ENCODE data around the gene LDLRAD4.

LDLRAD4 gene

DNA sequence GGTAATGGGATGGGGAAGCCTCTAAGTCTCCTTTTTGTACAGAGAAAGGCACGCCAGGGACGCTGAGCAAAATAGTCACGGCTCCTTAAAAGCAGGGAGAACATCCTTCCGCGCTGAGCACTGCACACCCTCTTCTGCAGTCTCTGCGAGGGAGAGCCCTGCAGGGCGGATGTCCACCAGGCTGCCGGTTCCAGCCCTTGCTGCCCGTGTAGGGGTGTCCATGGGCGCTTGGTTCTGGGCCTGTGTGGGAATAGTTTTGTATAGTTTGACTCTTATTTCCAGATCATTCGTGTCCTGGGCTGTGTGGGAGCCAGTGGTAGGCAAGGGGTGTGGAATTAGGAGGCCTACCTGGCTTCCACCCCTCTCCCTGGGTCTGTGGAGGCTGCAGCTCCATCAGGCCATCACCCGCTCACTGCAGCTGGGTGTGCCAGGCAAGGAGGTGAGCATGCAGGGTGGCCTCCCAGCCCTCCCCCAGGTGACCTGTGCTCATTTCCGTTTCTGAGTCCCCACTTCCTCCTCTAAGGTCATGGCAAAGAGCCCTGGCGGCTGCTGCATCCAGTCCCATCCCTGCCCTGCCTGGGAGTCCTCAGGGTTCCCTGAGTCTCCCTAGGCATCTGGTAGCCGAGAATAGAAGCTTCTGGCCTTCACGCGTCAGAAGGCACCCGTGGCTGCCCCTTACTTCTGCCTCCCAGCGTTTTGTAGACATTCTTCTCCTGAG, 202.6 kb downstream of the LDLRAD4 start:
- no peak overlapping the region for H3K4me3 Mint-ChIP-seq
- H3K4me1 Mint-ChIP-seq: peaks cover 50% of the 10 kb centered on the region
- CTCF ChIA-PET: interaction anchor here (0.6 kb wide), 1 partner anchor 160 kb away, joined by 3 read pairs; no protein-coding TSS in a partner anchor

DNA sequence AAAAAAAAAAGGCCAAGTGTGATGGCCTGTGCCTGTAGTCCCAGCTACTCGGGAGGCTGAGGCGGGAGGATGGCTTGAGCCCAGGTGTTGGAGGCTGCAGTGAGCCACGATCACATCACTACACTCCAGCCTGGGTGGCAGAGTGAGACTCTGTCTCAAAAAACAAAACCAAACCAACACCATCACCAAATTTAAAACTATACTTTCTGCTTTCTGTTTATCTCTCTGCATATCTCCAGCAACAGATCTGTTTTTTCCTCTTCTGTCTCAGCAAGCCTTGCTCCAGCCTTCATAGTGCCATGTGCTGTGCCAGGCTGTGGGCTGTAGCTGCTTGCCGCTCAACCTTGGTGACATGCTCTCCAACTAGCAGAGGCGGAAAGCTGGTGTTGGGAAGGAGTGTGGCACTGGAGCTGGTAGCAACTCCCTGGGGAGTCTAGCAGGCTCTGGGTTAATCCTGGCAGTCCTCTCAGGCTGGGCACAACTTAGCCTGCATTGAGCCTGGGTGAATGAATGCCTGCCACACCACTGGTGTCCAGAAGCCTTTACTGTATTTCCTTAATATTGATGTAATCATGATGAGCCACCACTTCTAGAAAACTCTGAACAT, 204.1 kb downstream of the LDLRAD4 start:
- CTCF ChIA-PET: no interaction called here
- Mint-ChIP-seq H3K36me3 (peaks cover 2% of the 10 kb centered on the region), H3K27ac (no peak overlapping the region), H3K27me3 (no peaks in the 10 kb centered on the region), H3K4me1 (peaks cover 48% of the 10 kb centered on the region), H3K9me3 (no peaks in the 10 kb centered on the region), H3K4me3 (no peak overlapping the region)
- DNase-seq: no peak

More for the DNA sequence above, 202.6 kb downstream of the LDLRAD4 start:
- H3K27ac Mint-ChIP-seq: no peak overlapping the region
- no peaks in the 10 kb centered on the region for H3K27me3 Mint-ChIP-seq
- H3K36me3 Mint-ChIP-seq: peaks cover 2% of the 10 kb centered on the region
- DNase-seq: no peak
- H3K9me3 Mint-ChIP-seq: no peaks in the 10 kb centered on the region

DNA sequence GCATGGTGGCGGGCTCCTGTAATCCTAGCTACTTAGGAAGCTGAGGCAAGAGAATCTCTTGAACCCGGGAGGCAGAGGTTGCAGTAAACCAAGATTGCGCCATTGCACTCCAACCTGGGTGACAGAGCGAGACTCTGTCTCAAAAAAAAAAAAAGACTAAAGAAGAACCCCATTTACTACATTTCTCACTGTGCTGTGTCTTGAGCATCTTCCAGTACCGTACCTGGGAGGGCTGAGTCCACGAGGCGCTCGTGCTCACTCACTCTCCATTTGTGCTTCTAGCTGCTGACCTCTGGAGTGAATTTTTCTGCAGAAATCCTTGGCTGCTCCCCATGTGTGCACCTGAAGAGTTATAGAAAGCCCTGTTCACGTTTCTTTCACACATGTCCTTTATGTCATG, 204.8 kb downstream of the LDLRAD4 start:
- CTCF ChIA-PET: no interaction called here
- no peak overlapping the region for H3K4me3 Mint-ChIP-seq
- peaks cover 49% of the 10 kb centered on the region for H3K4me1 Mint-ChIP-seq
- H3K36me3 Mint-ChIP-seq: peaks cover 2% of the 10 kb centered on the region
- H3K27ac Mint-ChIP-seq: peak overlapping the region; percentile 60
- H3K9me3 Mint-ChIP-seq: no peaks in the 10 kb centered on the region
- DNase-seq: no peak
- H3K27me3 Mint-ChIP-seq: no peaks in the 10 kb centered on the region

DNA sequence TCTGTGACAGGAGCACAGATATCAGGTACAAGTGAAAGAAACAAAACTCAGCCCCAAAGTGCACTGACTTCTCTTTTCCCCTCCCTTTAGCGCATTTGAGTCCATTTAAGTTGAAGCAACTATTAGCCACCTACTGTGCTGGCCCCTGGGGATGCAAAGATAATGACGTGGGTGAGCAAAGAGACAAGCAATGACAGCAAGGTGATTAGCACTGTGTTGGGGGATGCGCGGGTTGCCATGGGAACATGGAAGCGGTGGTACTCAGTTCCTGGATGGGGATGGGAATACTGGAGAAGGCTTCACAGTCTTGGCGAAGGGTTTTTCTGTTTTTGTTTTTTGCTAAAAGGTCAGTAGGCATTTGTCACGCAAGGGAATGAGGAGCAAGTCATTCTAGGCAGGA, 205.8 kb downstream of the LDLRAD4 start:
- Mint-ChIP-seq H3K4me1 (peaks cover 52% of the 10 kb centered on the region), H3K9me3 (no peaks in the 10 kb centered on the region), H3K4me3 (no peak overlapping the region), H3K36me3 (peaks cover 2% of the 10 kb centered on the region), H3K27me3 (no peaks in the 10 kb centered on the region), H3K27ac (no peak overlapping the region)
- no peak for DNase-seq
- CTCF ChIA-PET: no interaction called here

DNA sequence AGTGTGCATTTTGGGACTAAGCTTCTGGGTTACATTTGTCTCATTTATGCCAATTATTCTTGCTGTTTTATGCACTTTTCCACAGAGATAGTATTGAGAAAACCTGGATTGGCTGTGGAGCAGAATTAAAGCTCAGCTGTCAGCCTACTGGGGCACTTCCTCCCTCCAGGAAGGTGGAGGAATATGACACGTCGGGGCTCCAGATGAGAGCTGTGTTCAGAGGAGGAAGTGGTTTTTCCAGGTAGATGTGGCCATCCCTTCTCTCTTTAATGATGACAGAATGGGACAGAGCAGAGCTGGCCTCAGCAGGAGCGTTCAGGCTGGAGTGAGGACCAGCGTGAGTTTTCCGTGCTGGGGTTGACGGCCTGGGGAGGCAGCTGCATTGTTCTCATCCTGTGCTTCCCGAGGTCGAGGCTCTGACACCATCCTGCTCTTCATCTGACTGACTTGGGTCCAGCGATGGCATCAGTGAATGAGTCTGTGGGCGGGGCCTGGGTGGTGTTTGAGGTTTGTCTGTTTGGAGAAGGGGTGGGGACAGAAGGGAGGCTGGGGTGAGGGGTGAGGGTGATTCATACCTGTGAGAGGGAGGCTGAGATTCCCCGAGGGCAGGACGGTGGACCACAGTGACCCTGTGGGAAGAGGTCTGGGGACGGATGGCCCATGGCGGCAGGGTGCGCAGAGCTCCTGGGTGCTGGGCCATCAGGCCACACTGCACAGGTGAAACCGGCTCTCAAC, 207.0 kb downstream of the LDLRAD4 start:
- peaks cover 52% of the 10 kb centered on the region for H3K4me1 Mint-ChIP-seq
- no peaks in the 10 kb centered on the region for H3K27me3 Mint-ChIP-seq
- DNase-seq: peak; percentile 45
- H3K9me3 Mint-ChIP-seq: no peaks in the 10 kb centered on the region
- no peak overlapping the region for H3K27ac Mint-ChIP-seq
- peaks cover 2% of the 10 kb centered on the region for H3K36me3 Mint-ChIP-seq
- H3K4me3 Mint-ChIP-seq: no peak overlapping the region
- CTCF ChIA-PET: interaction anchor here (1.5 kb wide), 1 partner anchor 13 kb away, joined by 5 read pairs; no protein-coding TSS in a partner anchor

DNA sequence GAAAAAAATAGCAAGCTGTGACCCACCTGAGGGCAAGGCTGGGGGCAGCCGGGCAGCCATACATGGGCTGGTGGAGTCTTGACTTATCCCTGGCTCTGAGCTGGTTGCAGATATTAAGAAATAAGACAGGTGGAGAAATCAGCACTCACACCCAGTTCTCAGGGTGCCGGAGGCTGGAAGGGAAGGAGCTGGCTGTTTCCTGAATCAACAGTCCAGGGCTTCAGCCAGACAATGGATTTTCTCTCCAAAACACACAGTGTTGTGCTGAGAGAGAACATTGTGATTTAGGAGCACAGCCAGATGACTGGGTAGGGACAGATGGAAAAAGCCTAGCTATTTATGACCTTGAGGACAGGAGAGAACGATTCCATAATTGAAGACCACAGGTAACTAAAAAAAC, 208.8 kb downstream of the LDLRAD4 start:
- Mint-ChIP-seq H3K4me1 (peaks cover 44% of the 10 kb centered on the region), H3K9me3 (no peaks in the 10 kb centered on the region), H3K27ac (no peak overlapping the region), H3K36me3 (peaks cover 2% of the 10 kb centered on the region), H3K4me3 (no peak overlapping the region), H3K27me3 (no peaks in the 10 kb centered on the region)
- DNase-seq: no peak
- CTCF ChIA-PET: no interaction called here

DNA sequence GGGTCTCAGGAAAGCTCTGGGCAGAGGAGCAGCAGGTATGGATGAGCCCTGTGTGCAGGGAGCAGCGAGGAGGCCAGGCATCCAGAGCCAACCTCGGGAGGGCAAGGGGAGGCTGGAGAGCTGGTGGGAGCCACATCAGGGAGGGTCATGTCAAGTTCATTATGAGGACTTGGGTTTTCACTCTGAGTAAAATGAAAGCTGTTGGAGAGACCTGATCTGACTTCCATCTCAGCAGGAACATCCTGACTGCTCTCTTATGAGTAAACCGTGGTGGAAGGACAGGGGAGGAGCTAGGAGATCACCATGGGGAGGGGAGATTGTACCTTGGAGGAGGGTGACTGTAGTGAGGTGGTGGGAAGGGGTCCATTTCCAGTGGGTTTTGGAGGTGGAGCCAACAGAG, 209.8 kb downstream of the LDLRAD4 start:
- DNase-seq: no peak
- Mint-ChIP-seq H3K27me3 (no peaks in the 10 kb centered on the region), H3K4me3 (no peak overlapping the region), H3K4me1 (peaks cover 40% of the 10 kb centered on the region), H3K9me3 (no peaks in the 10 kb centered on the region), H3K36me3 (peaks cover 2% of the 10 kb centered on the region), H3K27ac (no peak overlapping the region)
- CTCF ChIA-PET: interaction anchor here (1.3 kb wide), 1 partner anchor 212 kb away, joined by 3 read pairs; no protein-coding TSS in a partner anchor

DNA sequence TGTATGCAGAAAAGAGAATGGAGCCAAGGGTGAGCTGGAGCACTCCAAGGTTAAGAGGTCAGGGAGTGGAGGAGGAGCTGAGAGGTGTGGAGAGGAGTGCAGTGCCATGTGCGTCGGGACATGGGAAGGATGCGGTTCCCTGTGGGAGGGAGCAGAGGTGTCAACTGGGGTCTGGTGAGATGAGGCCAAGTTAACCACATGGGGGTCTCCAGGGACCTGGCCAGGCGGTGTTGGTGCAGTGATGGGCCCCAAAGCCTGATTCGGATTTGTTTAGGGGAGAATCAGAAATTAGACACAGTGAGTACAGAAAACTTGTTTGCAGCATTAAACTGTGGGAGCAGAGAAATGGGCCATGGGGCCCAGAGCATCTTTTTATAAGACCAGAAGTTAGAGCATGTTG, 210.5 kb downstream of the LDLRAD4 start:
- DNase-seq: no peak
- Mint-ChIP-seq H3K4me1 (peaks cover 41% of the 10 kb centered on the region), H3K9me3 (no peaks in the 10 kb centered on the region), H3K27me3 (no peaks in the 10 kb centered on the region), H3K4me3 (no peak overlapping the region), H3K36me3 (no peaks in the 10 kb centered on the region), H3K27ac (no peak overlapping the region)
- CTCF ChIA-PET: interaction anchor here (1.3 kb wide), 1 partner anchor 213 kb away, joined by 3 read pairs; no protein-coding TSS in a partner anchor

DNA sequence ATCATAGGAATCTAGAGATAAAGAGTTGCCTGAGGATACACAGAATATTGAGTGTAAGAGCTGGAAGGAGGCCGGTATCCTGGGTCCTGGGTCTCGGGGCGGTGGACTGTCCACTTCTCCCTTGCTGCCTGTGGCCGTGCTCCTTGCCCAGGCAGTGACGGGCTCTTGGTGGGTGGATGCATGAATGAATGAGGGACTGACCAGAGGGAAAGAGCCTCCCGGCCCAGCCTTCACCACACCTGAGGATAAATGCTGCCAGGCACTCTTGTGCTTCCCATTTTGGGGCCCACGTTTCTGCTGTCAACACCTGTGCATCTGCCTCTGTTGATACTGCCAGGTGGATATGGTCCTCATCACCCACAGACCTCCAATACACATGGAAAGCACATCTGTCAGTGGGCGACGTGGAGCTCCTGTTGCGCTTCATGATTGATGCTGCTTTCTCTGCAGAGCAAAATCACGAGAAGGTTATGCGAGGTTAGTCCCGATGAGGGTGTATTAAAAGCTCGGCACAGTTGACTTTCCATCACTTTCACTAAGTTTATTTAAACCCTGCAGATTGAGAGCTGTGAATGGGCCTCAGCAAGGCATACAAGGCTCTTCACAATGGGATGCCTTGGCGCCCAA, 211.4 kb downstream of the LDLRAD4 start:
- Mint-ChIP-seq H3K27me3 (no peaks in the 10 kb centered on the region), H3K27ac (no peak overlapping the region), H3K36me3 (no peaks in the 10 kb centered on the region), H3K4me1 (peaks cover 32% of the 10 kb centered on the region), H3K4me3 (no peak overlapping the region), H3K9me3 (no peaks in the 10 kb centered on the region)
- no peak for DNase-seq
- CTCF ChIA-PET: no interaction called here

DNA sequence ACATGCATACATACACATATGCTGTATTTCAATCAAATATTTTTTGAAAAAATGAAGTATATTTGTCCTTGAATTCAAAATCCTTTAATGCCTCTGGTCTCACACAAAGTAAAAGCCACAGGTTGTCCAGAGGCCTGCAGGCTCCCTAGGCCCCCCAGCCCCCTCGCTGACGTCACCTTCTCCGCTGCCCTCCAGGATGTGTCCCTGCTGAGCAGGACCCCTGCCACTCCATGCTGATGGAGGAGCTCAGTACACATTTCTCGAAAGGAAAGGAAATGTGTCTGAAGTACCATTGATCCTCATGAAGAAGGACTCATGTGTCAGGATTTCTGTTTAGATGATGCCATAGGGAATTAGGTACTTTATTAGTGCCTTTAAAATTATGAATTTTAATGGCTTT, 212.1 kb downstream of the LDLRAD4 start:
- Mint-ChIP-seq H3K36me3 (no peaks in the 10 kb centered on the region), H3K4me3 (no peak overlapping the region), H3K27ac (no peak overlapping the region), H3K4me1 (peaks cover 30% of the 10 kb centered on the region), H3K9me3 (no peaks in the 10 kb centered on the region), H3K27me3 (no peaks in the 10 kb centered on the region)
- CTCF ChIA-PET: no interaction called here
- DNase-seq: no peak

DNA sequence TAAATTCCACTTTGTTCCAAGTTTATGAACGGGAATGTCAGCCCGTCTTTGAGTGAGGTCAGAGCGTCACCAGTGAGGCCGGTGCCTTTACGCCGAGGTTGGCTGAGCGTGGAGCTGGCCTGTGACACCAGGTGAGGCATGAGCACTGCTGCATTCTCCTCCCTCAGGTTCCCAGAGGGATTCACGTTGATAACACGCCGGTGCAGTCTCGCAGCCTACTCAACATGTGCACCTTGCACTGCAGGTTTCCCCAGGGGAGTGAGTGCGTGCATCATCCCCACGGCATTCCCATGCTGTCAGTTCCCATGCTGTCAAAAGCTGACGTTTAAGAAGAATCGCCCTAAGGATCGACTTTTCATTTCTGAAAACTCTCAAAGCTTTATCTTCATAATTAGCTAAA, 213.3 kb downstream of the LDLRAD4 start:
- peaks cover 31% of the 10 kb centered on the region for H3K4me1 Mint-ChIP-seq
- CTCF ChIA-PET: no interaction called here
- no peaks in the 10 kb centered on the region for H3K9me3 Mint-ChIP-seq
- H3K27ac Mint-ChIP-seq: no peak overlapping the region
- H3K27me3 Mint-ChIP-seq: no peaks in the 10 kb centered on the region
- no peaks in the 10 kb centered on the region for H3K36me3 Mint-ChIP-seq
- DNase-seq: no peak
- no peak overlapping the region for H3K4me3 Mint-ChIP-seq

DNA sequence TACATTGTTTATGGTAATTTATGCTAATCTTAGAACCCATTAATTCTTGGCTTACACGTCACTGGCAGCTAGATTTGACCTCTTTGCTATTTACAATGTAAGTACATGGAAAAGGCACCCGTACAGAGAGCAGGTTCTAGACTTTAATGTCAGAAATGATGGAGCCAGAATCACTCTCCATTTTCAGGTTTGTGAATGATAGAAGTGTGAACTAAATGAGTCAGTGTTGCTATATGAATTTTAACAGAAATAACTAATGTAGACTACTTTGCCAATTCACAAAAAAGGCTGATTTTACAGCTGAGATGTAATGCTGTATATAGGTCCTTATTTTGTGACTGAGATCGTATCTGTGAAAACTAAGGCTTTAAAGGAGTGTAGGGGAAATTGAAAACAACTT, 214.6 kb downstream of the LDLRAD4 start:
- CTCF ChIA-PET: no interaction called here
- H3K36me3 Mint-ChIP-seq: no peaks in the 10 kb centered on the region
- no peaks in the 10 kb centered on the region for H3K27me3 Mint-ChIP-seq
- DNase-seq: no peak
- H3K27ac Mint-ChIP-seq: no peak overlapping the region
- no peak overlapping the region for H3K4me3 Mint-ChIP-seq
- H3K4me1 Mint-ChIP-seq: peaks cover 37% of the 10 kb centered on the region
- no peaks in the 10 kb centered on the region for H3K9me3 Mint-ChIP-seq

DNA sequence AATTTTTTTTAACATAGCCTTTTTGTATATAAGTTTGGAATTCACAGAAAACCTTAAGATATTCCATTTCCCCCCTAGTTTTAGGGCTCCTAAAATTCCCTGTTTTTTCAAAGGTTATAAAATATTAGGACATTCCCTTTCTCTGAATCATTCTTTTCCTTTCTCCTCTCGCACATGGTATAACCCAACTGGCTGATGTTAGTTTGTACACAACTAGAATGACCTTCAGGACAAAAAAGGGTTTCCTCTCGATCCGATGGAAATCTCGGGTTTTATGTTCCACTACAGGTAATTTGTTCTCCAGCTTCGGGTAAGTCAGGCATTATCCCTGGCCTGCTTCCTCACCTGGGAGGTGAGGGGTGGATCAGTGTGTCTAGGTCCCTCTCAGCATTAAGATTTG, 215.1 kb downstream of the LDLRAD4 start:
- H3K36me3 Mint-ChIP-seq: no peaks in the 10 kb centered on the region
- peaks cover 37% of the 10 kb centered on the region for H3K4me1 Mint-ChIP-seq
- H3K27ac Mint-ChIP-seq: no peak overlapping the region
- H3K27me3 Mint-ChIP-seq: no peaks in the 10 kb centered on the region
- CTCF ChIA-PET: interaction anchor here (2.0 kb wide), 1 partner anchor 217 kb away, joined by 7 read pairs; no protein-coding TSS in a partner anchor
- H3K4me3 Mint-ChIP-seq: no peak overlapping the region
- no peaks in the 10 kb centered on the region for H3K9me3 Mint-ChIP-seq
- no peak for DNase-seq

DNA sequence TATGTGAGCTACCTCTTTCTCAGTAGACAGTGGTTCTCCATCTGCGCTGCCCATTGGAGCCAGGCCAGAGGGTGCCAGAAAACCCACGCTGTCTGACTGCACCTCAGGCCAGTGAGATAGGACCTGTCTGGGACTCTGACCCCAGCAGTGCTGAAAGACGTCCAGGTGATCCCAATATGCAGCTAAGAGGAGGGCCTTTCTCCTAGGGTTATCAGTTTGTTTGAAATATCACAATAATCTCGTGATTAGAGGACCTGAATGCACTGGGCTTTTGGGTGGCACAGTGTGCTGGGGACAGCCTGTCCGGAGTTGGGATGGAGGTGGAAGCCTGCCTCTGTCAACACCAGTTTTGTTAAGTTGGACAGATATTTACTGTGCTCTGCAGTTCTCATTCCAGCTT, 216.3 kb downstream of the LDLRAD4 start:
- Mint-ChIP-seq H3K4me1 (peaks cover 48% of the 10 kb centered on the region), H3K4me3 (no peak overlapping the region), H3K9me3 (no peaks in the 10 kb centered on the region), H3K27ac (no peak overlapping the region), H3K27me3 (no peaks in the 10 kb centered on the region), H3K36me3 (no peaks in the 10 kb centered on the region)
- DNase-seq: no peak
- CTCF ChIA-PET: interaction anchor here (0.8 to 2.0 kb wide), 2 partner anchors 15 to 219 kb away, joined by 3 to 7 read pairs; no protein-coding TSS in a partner anchor

Data from activated naive CD4-positive, alpha-beta T cell treated with anti-CD3 and anti-CD28 coated beads, Interleukin-2, amount 10 ng/mL, durations not matched to agents 7 days and 5 days (primary cell).